ENCODE data around the gene PIP5KL1.
"Not testable (repeated sequence)": the region's sequence is repeated elsewhere in the genome, so short reads cannot be mapped to it uniquely, and the experiment has no call there.

PIP5KL1 gene

GRCh38 chr9:127886401-127886972 lies 44.1 kb downstream of the PIP5KL1 start:
- no peak for DNase-seq (ENCODE audit: low spot score)

- no peak for DNase-seq (ENCODE audit: low spot score)
Observed at GRCh38 chr9:127885508-127886281, 44.9 kb downstream of the PIP5KL1 start.

DNA sequence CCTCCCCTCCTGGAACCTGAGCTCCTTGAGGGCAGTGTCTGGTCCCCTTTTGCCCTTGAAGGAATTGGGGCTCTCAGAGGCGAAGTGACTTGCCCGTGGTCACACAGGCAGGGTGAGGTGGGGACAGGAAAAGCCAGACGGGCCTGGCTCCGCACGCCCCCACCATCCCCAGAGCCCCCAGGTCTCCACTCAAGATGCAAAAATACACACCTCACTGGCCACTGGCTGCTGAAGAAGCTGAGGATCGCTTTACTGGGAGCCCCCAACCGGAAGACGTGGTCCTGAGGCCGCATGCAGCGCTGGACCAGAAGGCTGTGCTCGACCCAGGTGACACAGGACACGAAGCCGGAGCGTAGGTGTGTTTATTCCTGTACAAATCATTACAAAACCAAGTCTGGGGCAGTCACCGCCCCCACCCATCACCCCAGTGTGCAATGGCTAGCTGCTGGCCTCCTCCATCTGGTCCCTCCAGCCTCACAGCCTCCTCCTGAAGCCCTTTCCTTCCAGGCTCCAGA lies 45.5 kb downstream of the PIP5KL1 start:
- DNase-seq (ENCODE audit: low spot score): no peak

DNA sequence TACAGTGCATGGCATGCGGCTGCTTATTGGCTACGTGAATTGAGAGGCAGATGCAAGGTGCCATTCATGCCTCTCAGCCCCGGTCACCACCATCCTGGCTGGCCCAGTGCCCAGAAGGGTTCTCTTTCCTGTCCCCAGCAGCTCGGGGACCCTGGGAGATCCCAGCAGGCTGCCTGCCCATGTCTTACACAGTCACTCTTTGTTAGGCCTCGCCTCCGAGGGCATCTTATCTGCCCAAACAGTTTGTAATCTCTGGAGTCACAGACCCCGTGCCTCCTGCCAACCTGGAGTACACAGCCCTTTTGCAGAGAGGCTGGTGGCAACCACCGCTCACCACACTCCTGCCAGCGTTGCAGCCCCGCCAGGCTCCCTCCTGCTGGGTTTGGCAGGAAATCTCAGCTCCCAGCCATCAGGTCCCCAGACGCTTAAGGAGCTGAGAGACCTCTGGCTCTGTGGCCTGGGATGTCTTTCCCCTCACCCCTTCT lies 46.1 kb downstream of the PIP5KL1 start:
- DNase-seq (ENCODE audit: low spot score): peak; percentile 72

DNA sequence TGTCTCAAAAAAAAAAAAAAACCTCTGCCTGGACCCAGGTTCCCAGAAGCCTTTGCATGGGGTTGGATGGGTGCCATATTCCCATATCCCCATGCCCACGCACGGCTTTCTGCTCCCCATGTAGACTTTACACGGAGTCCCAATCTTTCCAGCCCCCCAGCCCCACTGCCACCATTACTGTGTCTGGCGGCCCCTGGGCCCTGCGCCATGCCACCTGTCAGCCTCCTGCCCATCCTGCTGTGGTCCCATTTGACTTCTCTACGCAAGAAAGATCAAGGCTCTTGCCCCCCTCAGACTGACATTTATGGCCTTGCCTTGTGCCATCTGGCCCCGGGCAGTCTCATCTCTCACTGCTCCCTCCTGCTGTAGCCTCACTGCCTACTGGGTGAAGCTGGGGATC lies 46.6 kb downstream of the PIP5KL1 start:
- DNase-seq (ENCODE audit: low spot score): no peak

GRCh38 chr9:127881715-127882114 lies 48.9 kb downstream of the PIP5KL1 start:
- DNase-seq (ENCODE audit: low spot score): not testable (repeated sequence)

DNA sequence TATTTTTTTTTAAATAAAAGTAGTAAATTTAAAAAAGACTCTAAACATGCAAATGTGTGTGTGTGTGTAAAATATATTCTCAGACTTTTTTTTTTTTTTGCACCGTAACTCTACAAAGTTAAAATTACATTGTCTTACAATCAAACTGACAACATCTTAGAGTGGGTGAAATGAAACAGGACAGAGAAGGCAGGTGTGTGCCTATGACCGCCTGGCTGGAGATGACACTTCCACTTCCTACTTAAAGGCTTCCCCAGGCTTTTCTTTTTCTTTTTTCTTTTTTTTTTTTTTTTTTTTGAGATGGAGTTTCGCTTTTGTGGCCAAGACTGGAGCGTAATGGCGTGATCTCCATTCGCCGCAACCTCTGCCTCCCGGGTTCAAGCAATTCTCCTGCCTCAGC lies 50.4 kb downstream of the PIP5KL1 start:
- no peak for DNase-seq (ENCODE audit: low spot score)

- no peak for DNase-seq (ENCODE audit: low spot score)
Observed at GRCh38 chr9:127878652-127879390, 51.8 kb downstream of the PIP5KL1 start.

DNA sequence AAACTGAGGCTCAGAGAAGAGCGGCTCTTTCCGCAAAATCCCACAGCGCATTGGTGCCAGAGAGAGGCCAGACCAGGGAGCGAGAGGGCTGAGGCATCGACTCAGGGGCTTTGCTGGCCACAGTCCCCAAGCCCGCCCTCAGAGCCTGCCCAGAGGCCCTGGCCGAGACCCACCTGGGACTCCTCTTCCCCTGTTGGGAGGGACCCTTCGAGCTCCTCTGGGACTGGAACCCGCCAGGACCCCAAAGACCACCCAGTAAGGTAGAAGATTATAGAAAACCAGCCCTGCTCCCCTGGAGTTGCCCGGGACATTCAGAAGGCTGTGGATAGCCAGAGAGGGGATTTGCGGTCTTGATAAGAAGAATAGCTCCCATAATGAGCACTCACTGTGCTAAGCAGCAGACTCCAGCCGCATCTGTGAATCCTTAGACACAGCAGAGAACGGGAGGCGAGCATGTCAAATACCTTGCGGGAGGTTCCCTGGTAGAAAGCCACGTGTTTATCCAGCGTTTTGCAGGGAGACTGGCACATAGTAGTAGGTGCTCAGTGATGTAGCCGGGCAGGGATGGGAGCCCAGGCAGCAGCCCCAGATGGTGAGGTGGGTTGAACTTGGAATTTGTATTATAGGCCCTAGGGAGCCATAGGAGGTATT lies 52.5 kb downstream of the PIP5KL1 start:
- no peak for DNase-seq (ENCODE audit: low spot score)

GRCh38 chr9:127877566-127877998 lies 53.0 kb downstream of the PIP5KL1 start, which contains the start of gene AK1:
AK1 (minus strand) TSS chr9:127877675; CDS start chr9:127874617, 3,058 bp downstream.
- peak; percentile 89 for DNase-seq (ENCODE audit: low spot score)

- no peak for DNase-seq (ENCODE audit: low spot score)
Observed at GRCh38 chr9:127876764-127877562, 53.6 kb downstream of the PIP5KL1 start.

DNA sequence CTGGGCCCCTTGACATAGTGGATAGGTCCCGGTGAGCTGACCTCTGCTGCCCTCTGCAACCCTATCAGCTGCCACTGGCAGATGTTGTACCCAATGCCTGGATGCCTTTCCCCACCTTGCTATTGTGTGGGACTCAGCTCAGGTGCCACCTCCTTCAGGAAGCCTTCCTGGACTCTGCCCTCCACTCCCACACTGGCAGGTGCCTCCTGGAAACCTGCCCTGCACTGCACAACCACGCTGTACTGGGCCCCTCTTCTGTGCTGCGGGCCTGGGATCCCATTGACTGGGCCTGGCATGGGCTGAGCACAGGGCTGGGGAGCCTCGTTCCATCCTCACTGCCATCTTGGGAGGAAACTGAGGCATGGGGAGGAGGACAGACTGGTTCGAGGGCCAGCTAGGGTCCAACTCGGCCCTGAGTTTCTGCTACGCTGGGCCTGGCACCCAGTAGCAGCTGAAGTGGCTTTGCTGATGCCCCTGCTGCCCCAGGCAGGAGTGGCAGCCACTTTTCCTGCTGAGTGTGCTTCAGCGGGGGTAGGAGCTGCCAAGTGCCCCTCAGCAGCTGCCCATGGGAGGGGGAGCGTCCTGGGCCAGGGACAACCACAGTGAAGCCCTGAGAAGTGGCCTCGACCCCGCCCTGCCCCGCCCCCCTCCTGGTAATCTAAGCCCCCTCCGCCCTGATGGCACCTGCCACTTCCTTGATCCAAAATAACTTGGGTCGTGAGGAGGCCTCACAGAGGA lies 54.4 kb downstream of the PIP5KL1 start:
- DNase-seq (ENCODE audit: low spot score): no peak

DNA sequence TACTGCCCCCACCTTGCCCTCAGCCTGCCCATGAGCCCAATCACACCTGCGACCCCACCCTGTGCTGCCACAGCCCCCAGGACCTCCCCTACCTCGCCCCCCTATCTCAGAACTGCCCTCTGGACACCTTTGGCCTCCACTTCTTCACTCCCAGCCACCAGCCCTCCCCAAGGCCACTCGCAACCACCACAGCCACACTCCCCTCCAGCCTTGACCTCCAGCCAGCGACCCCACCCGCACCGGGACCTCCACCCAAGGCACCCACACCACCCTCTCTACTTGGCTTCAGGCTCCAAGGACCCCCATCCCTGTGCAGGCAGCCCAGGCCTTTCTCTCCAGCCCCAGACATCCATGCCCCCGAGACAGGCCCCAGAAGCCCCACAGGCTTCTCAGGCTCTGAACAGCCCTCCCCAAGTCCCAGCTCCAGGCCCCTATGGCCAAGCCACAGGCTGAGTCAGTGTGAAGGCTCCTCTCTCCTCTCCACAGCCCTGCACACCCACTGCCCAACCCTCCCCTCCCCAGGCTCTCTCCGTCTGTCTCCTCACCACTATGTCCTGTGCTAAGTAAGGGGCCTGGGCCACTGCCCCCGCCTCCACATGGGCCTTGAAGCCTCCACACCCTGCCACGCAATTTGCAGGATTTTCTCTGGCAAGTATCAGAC lies 55.1 kb downstream of the PIP5KL1 start:
- no peak for DNase-seq (ENCODE audit: low spot score)

DNA sequence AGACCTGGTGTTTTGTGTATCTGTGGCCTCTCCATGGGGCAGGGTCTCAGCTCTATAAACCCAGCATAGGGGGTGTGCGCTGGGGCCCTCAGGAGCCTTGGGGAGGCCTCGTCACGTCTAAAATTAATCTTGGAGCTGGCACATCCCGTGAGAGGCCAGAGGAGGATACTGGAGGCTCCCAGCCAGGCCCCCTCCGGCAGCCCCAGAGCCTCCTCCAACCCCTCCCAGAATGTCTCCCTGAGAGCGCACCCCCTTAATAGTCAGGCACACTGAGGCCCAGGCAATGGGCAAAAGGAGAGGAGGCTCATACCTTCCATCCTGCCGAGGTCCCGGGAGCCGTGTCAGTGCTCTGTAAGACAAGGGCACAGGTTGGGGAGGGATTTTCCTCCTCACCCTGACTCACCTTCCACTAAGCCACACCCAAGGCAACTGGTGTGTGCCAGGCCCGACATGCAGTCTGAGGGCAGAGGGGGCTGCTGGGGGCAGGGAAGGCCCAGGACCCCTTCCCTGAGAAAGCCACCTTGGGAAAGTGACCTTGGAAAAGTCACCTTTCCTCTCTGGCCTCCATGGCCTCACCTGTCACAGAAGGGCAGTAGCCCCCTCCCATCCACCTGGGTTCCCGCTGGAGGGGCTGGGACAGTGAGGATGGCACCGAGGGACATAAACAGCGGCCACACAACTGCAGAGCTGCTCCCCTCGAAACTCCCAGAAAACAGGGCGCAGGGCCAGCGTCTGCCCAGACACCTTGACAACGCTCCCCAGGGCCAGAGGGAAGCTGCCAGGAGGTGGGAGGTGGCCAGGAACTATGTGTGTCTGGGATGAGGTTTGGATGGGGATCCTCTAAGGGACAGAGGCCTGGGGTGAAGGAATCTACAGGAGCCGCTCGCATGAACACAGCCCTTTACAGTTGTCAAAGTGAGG lies 56.0 kb downstream of the PIP5KL1 start:
- DNase-seq (ENCODE audit: low spot score): no peak

DNA sequence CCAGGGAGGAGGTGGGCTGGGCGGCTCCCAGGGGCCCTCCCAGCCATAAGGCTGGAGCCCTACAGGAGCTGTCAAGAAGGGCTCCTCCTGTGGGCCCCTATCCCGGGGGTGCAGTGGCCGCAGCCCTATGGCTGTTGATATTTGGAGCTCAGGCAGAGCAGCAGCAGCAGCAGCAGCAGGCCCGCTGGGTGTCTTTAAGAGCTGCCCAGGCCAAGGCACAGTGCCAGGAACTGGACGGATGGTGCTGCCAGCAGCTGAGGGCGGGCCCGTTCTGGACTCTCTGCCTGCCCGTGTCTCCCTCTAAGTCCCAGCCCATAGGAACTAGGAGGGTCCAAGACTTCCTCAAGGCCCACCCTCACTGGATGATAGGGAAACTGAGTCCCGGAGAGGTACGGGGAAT lies 56.7 kb downstream of the PIP5KL1 start:
- no peak for DNase-seq (ENCODE audit: low spot score)

DNA sequence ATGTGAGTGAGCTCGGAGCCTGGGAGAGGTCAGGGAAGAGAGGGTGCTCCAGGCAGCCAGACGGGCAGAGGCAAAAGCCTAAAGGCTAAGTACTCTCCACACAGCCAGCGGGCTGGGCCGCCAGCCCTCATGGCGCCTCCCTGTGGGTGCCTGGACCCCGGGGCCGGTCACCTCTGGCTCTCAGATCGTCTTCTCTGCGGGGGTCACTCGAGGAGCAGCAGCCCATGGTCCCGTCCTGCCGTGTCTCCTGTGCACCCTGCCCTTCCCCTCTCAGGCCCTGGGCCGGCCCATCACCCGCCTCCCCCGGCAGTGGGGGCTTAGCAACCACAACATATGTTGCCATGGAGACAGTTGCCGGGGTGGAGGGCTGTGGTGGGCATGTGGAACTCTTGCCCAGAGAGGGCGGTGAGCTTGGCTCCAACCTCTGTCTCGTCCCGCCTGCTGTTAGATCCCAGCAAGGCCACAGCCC lies 57.3 kb downstream of the PIP5KL1 start:
- DNase-seq (ENCODE audit: low spot score): no peak

DNA sequence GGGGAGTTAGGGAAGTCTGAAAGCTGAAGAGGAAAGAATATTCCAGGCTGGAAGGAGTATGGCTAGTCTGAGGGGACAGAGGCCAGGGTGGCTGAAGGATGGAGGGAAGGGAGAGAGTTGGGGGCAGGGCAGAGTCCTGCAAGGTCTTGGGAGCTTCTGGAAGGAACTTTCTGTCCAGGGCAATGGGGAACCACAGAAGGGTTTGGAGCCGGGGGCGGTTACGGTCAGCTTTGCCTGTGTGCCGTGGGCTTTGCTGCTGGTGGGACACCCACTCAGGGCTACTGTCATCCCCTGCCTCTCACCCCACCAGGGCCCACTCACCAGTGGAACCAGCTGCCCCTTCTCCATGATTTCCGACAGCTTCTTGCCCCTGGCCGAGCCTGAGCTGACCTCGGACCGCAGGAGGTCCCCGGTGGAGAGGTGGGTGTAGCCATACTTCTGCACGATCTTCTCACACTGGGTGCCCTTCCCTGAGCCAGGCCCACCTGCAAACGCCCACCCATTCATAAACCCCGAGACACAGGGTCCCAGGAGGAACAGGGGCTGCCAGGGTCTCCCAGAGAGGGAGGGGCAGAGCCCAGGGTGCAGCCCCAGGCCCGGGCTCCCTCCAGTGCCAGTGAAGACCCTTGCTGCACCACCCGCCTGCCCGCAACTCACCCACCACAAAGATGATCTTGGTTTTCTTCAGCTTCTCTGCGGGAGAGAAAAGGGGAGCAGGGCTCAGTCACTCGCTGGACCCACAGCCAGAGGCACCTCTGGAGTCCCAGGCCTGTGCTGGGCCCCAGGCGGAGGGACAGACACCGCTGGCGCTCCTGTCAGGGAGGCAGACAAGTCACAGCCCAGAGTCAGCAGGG lies 58.0 kb downstream of the PIP5KL1 start:
- no peak for DNase-seq (ENCODE audit: low spot score)

- DNase-seq (ENCODE audit: low spot score): no peak
Observed at GRCh38 chr9:127871531-127871930, 59.0 kb downstream of the PIP5KL1 start.

All from D341Med (cell line).